ENCODE results near the gene PGK1. TPM values are rescaled to one million over a fixed set of nuclear protein-coding genes. Genes with fewer than 3 reads are reported as not detected.

The PGK1 gene
- total RNA-seq, 2 donors from 2014 or later: 277 to 296 TPM

DNA sequence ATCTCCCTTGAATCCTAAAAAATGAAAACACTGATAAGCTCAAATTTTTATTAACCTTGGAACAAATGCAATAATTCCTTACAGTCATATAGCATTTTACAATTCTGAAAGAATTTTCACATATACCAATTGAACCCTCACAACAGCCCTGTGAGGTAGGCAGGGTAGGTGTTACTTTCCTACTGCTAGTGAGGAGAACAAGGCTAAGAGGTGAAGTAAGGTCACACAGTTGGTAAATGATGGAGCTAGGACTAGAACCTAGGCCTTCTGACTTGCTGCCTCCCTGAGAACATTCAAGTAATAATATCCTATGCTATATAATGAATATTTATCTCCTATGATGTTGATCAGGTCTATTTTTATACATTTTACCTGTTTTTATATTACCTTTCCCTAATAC is 25.7 kb downstream of the PGK1 start:
- H3K9me3 Mint-ChIP-seq: peaks cover 40% of the 10 kb centered on the region
- TF ChIP-seq, protein P1, sequence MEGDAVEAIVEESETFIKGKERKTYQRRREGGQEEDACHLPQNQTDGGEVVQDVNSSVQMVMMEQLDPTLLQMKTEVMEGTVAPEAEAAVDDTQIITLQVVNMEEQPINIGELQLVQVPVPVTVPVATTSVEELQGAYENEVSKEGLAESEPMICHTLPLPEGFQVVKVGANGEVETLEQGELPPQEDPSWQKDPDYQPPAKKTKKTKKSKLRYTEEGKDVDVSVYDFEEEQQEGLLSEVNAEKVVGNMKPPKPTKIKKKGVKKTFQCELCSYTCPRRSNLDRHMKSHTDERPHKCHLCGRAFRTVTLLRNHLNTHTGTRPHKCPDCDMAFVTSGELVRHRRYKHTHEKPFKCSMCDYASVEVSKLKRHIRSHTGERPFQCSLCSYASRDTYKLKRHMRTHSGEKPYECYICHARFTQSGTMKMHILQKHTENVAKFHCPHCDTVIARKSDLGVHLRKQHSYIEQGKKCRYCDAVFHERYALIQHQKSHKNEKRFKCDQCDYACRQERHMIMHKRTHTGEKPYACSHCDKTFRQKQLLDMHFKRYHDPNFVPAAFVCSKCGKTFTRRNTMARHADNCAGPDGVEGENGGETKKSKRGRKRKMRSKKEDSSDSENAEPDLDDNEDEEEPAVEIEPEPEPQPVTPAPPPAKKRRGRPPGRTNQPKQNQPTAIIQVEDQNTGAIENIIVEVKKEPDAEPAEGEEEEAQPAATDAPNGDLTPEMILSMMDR (conservative IDR thresholded peaks at IDR 0.05): no peak
- DNase-seq: no peak
- Histone ChIP-seq H3K27me3 (ENCODE audit: control insufficient read depth, insufficient read depth, low read length, poor library complexity, severe bottlenecking) (no peaks in the 10 kb centered on the region), H3K9me3 (ENCODE audit: control insufficient read depth, low read length) (no peaks in the 10 kb centered on the region), H3K4me3 (ENCODE audit: low read length) (no peak overlapping the region), H3K9ac (ENCODE audit: extremely low read depth, low read length, poor library complexity, severe bottlenecking) (no peak overlapping the region), H3K36me3 (ENCODE audit: control insufficient read depth, insufficient read depth, low read length) (peaks cover 28% of the 10 kb centered on the region), H3K27ac (ENCODE audit: low read depth, low read length) (no peak overlapping the region), H3K4me1 (ENCODE audit: control insufficient read depth, insufficient read depth, low read length) (no peaks in the 10 kb centered on the region)
- H3K36me3 Mint-ChIP-seq (ENCODE audit: low read depth): peaks cover 33% of the 10 kb centered on the region
- H3K27ac Mint-ChIP-seq: no peak overlapping the region
- no peaks in the 10 kb centered on the region for H3K4me1 Mint-ChIP-seq
- H3K27me3 Mint-ChIP-seq (ENCODE audit: insufficient read depth): no peaks in the 10 kb centered on the region
- no peak overlapping the region for H3K4me3 Mint-ChIP-seq

- no peak overlapping the region for H3K27ac Mint-ChIP-seq
- Histone ChIP-seq H3K36me3 (ENCODE audit: control insufficient read depth, insufficient read depth, low read length) (peaks cover 21% of the 10 kb centered on the region), H3K27ac (ENCODE audit: low read depth, low read length) (no peak overlapping the region), H3K9me3 (ENCODE audit: control insufficient read depth, low read length) (no peaks in the 10 kb centered on the region), H3K27me3 (ENCODE audit: control insufficient read depth, insufficient read depth, low read length, poor library complexity, severe bottlenecking) (no peaks in the 10 kb centered on the region), H3K4me1 (ENCODE audit: control insufficient read depth, insufficient read depth, low read length) (no peaks in the 10 kb centered on the region), H3K9ac (ENCODE audit: extremely low read depth, low read length, poor library complexity, severe bottlenecking) (no peak overlapping the region), H3K4me3 (ENCODE audit: low read length) (no peak overlapping the region)
- H3K27me3 Mint-ChIP-seq (ENCODE audit: insufficient read depth): no peaks in the 10 kb centered on the region
- H3K4me1 Mint-ChIP-seq: no peaks in the 10 kb centered on the region
- DNase-seq: no peak
- peaks cover 26% of the 10 kb centered on the region for H3K36me3 Mint-ChIP-seq (ENCODE audit: low read depth)
- H3K9me3 Mint-ChIP-seq: peaks cover 37% of the 10 kb centered on the region
- WGBS, 2 experiments (ENCODE audit: insufficient coverage in 1 of 2, insufficient read length in 1 of 2): 100% methylated on average over 1 of the region's 1 CpG; no CpG with 5 or more reads in 1 of the 2 experiments
- no peak overlapping the region for H3K4me3 Mint-ChIP-seq
- TF ChIP-seq, protein P1 (conservative IDR thresholded peaks at IDR 0.05): no peak
These were observed 26.3 kb downstream of the PGK1 start for GRCh38 chrX:78130396-78130795.

DNA sequence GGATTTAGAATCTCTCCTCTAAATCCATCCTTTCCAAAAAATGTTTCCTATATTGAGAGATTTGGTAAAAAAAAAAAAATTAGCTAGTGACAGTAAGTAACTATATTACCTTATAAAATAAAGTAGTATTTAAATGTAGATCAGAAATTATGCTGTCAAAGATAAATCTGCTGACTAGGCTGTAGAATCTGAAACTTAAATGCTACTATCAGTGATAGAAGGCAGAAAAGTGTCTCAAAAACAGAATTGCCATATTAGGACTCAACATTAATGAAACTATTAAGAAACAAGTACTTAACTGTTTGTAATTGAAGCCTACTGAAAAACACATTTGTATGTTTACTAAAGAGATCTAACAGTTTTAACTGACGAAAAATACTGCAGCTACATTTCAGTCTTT is 27.1 kb downstream of the PGK1 start:
- Histone ChIP-seq H3K4me3 (ENCODE audit: low read length) (no peak overlapping the region), H3K4me1 (ENCODE audit: control insufficient read depth, insufficient read depth, low read length) (no peaks in the 10 kb centered on the region), H3K27me3 (ENCODE audit: control insufficient read depth, insufficient read depth, low read length, poor library complexity, severe bottlenecking) (no peaks in the 10 kb centered on the region), H3K36me3 (ENCODE audit: control insufficient read depth, insufficient read depth, low read length) (peaks cover 14% of the 10 kb centered on the region), H3K27ac (ENCODE audit: low read depth, low read length) (no peak overlapping the region), H3K9ac (ENCODE audit: extremely low read depth, low read length, poor library complexity, severe bottlenecking) (no peak overlapping the region), H3K9me3 (ENCODE audit: control insufficient read depth, low read length) (no peaks in the 10 kb centered on the region)
- no peak for DNase-seq
- no peak overlapping the region for H3K4me3 Mint-ChIP-seq
- no peaks in the 10 kb centered on the region for H3K27me3 Mint-ChIP-seq (ENCODE audit: insufficient read depth)
- 100% methylated on average over 1 of the region's 1 CpG; no CpG with 5 or more reads in 1 of the 2 experiments for WGBS, 2 experiments (ENCODE audit: insufficient coverage in 1 of 2, insufficient read length in 1 of 2)
- TF ChIP-seq, protein P1 (conservative IDR thresholded peaks at IDR 0.05): no peak
- peaks cover 35% of the 10 kb centered on the region for H3K9me3 Mint-ChIP-seq
- peaks cover 26% of the 10 kb centered on the region for H3K36me3 Mint-ChIP-seq (ENCODE audit: low read depth)
- no peak overlapping the region for H3K27ac Mint-ChIP-seq
- H3K4me1 Mint-ChIP-seq: no peaks in the 10 kb centered on the region
